ENCODE measurements around the gene CCNE1.
"Not testable (repeated sequence)": the region's sequence is repeated elsewhere in the genome, so short reads cannot be mapped to it uniquely, and the experiment has no call there.

Gene CCNE1

DNA sequence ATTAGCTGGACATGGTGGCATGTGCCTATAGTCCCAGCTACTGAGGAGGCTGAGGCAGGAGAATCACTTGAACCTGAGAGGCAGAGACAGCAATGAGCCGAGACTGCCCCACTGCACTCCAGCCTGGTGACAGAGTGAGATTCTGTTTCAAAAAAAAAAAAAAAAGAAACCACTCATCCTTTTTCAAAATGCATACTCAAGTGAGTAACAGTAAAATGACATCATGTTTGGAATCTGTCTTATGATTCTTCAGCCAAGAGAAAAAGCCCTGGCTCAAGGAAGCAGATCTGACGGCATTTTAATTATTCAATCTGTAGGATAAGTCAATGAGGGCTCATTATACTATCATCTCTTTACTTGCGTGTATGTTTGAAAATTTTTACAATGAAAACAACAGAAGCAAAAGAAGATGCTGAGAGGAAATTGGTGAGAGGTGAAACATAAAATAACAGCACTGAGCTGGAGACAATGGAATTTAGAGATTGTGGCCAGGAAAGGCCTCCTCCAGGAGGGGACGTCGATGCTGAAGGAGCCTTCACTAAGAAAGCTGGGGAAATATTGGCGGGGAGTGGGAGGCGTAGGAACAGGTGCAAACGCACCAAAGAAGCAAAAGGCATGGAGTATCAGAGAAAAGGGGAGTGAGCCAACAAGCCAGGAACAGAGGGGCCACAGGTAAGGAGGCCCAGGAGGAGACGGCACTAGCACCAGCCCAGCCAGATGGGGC is 12.9 kb upstream of the CCNE1 start:
- DNase-seq (ENCODE audit: extremely low read depth, low read depth), result no peak
- H3K4me3 ChIP-seq (replicated peaks; ENCODE audit: low read depth, low read length), result no peak overlapping the region
- TF ChIP-seq, protein P1, sequence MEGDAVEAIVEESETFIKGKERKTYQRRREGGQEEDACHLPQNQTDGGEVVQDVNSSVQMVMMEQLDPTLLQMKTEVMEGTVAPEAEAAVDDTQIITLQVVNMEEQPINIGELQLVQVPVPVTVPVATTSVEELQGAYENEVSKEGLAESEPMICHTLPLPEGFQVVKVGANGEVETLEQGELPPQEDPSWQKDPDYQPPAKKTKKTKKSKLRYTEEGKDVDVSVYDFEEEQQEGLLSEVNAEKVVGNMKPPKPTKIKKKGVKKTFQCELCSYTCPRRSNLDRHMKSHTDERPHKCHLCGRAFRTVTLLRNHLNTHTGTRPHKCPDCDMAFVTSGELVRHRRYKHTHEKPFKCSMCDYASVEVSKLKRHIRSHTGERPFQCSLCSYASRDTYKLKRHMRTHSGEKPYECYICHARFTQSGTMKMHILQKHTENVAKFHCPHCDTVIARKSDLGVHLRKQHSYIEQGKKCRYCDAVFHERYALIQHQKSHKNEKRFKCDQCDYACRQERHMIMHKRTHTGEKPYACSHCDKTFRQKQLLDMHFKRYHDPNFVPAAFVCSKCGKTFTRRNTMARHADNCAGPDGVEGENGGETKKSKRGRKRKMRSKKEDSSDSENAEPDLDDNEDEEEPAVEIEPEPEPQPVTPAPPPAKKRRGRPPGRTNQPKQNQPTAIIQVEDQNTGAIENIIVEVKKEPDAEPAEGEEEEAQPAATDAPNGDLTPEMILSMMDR (IDR thresholded peaks at IDR 0.05; ENCODE audit: low read depth, low read length, missing control alignments), result no peak

DNA sequence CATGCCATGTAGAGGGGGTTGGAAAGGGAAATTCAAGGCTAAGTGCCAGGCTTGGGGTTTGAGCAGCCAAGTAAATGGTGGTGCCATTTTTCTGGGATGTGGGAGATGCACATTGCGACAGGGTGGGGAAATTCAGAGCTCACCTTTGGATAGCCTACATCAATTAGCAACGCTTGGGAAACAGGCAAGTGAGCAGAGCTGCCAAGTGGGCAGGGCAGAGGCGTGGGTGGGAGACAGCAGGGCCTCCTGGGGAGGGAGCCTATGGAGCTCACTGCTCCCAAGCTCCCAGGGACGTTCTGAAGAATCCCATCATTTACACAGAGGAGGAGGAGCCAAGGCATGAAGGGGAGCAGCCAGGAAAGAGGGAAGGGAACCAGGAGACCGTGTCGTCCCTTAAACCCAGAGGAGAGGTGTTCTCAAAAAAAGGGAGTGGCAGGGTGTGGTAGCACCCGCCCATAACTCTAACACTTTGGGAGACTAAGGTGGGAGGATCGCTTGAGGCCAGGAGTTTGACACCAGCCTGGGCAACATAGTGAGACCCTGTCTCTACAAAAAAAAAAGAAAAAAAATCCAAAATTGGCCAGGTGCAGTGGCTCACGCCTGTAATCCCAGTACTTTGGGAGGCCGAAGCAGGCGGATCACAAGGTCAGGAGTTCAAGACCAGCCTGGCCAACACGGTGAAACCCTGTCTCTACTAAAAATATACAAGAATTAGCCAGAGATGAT is 11.5 kb upstream of the CCNE1 start:
- DNase-seq (ENCODE audit: extremely low read depth, low read depth), result no peak
- no peak overlapping the region for H3K4me3 ChIP-seq (replicated peaks; ENCODE audit: low read depth, low read length)
- TF ChIP-seq, protein P1 (IDR thresholded peaks at IDR 0.05; ENCODE audit: low read depth, low read length, missing control alignments), result no peak

DNA sequence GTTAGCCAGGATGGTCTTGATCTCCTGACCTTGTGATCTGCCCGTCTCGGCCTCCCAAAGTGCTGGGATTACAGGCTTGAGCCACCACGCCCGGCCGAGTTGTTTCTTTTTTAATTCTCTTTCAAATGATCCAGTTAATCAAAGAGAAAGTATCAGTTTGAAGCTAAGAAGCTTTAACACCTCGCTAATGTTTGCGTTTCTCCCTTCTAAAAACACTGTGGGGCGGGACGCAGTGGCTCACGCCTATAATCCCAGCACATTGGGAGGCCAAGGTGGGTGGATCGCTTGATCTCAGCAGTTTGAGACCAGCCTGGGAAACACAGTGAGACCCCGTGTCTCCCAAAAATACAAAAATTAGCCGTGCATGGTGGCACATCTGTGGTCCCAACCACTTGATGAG is 7.8 kb upstream of the CCNE1 start:
- H3K4me3 ChIP-seq (replicated peaks; ENCODE audit: low read depth, low read length), result not testable (repeated sequence)

DNA sequence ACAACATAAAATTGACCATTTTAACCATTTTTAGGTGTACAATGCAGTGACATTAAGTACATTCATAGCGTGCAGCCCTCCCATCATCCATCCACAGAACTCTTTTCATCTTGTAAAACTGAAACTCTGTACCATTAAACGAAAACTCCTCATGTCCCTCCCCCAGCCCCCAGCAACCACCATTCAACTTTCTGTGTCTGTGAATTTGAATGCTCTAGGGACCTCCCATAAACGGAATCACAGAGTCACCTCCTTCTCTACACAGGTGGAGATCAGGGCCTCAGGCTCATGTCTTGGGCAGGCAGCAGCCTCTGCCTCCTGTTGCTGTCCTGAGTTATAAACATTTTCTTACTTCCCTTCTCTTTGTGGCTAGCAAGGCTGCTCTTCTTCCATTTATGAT is 7.3 kb upstream of the CCNE1 start:
- TF ChIP-seq, protein P1 (IDR thresholded peaks at IDR 0.05; ENCODE audit: low read depth, low read length, missing control alignments), result no peak
- no peak overlapping the region for H3K4me3 ChIP-seq (replicated peaks; ENCODE audit: low read depth, low read length)
- no peak for DNase-seq (ENCODE audit: extremely low read depth, low read depth)

More for the DNA sequence above, 7.8 kb upstream of the CCNE1 start:
- DNase-seq (ENCODE audit: extremely low read depth, low read depth), result not testable (repeated sequence)

DNA sequence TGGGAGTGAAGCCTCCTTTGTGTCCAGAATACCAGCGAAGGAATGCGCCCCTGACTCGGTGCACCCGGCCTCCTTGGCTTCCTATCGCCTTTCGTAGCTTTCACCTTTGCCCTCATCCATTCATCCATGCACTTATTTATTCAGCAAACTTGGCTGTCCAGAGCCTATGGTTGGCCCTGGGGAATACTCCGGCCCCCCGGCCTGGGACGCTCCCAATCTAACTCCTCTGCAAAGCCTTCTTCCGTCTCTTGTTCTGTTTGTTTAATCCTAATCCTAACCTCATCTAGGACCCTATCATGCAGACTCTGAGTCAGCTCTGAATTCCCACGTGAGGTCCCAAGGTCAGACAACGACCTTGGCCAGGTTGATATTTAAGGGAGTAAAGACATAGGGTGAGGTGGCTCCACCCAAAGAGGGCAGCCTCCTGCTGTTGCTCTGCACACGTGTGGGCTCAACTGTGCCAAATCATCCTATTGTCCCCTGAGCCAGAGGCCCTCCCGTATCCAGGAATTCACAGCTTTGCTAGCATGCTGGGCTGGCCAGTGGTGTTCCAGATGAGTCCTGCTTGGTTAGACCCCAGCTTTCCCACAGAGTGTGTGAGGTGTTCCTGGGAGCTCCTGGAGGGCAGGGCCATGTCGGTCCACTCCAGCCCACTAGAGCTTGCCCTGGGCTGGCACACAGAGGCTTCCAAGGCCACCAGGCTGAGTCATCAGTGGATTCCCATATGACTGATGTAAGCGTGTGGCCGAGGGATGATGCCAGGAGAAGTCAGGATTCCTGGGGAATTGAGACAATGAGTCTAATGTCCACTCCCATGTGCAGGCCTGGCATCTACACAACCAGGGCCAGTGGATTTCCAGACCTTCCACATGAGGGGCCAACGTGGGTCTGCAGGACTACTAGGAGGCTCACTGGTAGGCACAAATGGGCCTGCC is 6.5 kb upstream of the CCNE1 start:
- DNase-seq (ENCODE audit: extremely low read depth, low read depth), result no peak
- no peak overlapping the region for H3K4me3 ChIP-seq (replicated peaks; ENCODE audit: low read depth, low read length)
- TF ChIP-seq, protein P1 (IDR thresholded peaks at IDR 0.05; ENCODE audit: low read depth, low read length, missing control alignments), result no peak

DNA sequence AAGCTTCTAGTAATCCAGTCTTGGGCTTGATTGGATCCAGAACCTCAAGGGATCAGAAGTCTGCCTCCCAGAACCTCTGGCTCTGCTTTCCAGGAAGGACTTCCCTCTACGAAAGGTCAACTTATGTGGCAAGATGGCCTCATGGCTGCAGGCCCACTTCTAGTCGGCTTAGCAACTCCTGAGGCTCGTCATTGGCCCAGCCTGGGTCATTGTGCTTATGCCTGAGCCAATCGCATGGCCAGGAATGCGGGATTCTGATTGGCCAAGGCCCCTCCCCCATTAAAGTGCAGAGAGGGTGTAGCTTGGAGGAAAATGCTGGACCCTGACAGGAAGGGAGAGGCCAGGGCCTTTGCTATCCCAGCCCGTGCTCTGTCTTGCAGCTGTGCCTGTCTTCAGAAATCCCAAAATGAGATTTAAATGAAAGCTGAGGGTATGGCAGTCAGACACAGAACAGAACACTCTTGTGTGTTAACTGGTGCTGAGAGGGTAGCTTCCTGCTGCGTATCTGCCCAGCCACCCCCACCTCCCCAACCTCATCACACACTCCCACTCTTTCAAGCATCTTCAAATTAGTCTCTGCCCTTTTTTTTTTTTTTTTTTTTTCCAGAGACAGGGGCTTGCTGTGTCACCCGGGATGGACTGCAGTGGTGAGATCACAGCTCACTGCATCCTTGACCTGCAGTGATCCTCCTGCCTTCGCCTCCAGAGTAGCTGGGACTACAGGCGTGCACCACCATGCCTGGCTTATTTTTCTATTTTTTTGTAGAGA is 5.5 kb upstream of the CCNE1 start:
- H3K4me3 ChIP-seq (replicated peaks; ENCODE audit: low read depth, low read length), result no peak overlapping the region
- TF ChIP-seq, protein P1 (IDR thresholded peaks at IDR 0.05; ENCODE audit: low read depth, low read length, missing control alignments), result no peak
- no peak for DNase-seq (ENCODE audit: extremely low read depth, low read depth)

Data from HFF-Myc (cell line).